HFFc6 (cell line): ENCODE data around the gene AP1S1. TPM values are rescaled to one million over a fixed set of nuclear protein-coding genes. Genes with fewer than 3 reads are reported as not detected.

ENCODE experiments used
- DNase-seq: peaks from one replicate; pipeline ENCODE4 v3.0.0-alpha.2; 2018
- H3K27ac Mint-ChIP-seq: 2 replicates; pipeline ENCODE4 v1.8.0; 2020; ENCODE audit warnings: mild to moderate bottlenecking, mixed read lengths
- H3K27me3 Mint-ChIP-seq: 2 replicates; pipeline ENCODE4 v1.8.0; 2021; ENCODE audit warnings: mild to moderate bottlenecking, moderate library complexity, mixed read lengths; ENCODE audit not compliant: insufficient read depth
- H3K36me3 Mint-ChIP-seq: 2 replicates; pipeline ENCODE4 v1.8.0; 2021; ENCODE audit warnings: low read depth, mixed read lengths
- H3K4me1 Mint-ChIP-seq: 2 replicates; pipeline ENCODE4 v1.8.0; 2020; ENCODE audit warnings: low read depth, mixed read lengths
- H3K4me3 Mint-ChIP-seq: 2 replicates; pipeline ENCODE4 v1.8.0; 2020; ENCODE audit warnings: mild to moderate bottlenecking, moderate library complexity, mixed read lengths
- H3K9me3 Mint-ChIP-seq: 2 replicates; pipeline ENCODE4 v1.8.0; 2020; ENCODE audit warnings: mild to moderate bottlenecking, mixed read lengths
- CTCF ChIP-seq: fragments of 200-600 bp; sonication (generic); IDR thresholded peaks from 2 replicates; pipeline ENCODE4 v1.5.0; 2021; ENCODE audit warnings: antibody characterized with exemption, mild to moderate bottlenecking
- total RNA-seq, 6 experiments: library from RNA; stranded (reverse); fragmentation: NEBNext Ultra II Directional; extraction: Animal tissue kit (Norgen Biotek cat#: 25700); gene quantifications; 2 replicates in 1 of 6; 3 replicates in 5 of 6; pipeline ENCODE4 v1.2.3, GENCODE V29; 2021

Gene AP1S1
- total RNA-seq, 6 experiments from 2014 or later: 154 to 176 (median 166) TPM

DNA sequence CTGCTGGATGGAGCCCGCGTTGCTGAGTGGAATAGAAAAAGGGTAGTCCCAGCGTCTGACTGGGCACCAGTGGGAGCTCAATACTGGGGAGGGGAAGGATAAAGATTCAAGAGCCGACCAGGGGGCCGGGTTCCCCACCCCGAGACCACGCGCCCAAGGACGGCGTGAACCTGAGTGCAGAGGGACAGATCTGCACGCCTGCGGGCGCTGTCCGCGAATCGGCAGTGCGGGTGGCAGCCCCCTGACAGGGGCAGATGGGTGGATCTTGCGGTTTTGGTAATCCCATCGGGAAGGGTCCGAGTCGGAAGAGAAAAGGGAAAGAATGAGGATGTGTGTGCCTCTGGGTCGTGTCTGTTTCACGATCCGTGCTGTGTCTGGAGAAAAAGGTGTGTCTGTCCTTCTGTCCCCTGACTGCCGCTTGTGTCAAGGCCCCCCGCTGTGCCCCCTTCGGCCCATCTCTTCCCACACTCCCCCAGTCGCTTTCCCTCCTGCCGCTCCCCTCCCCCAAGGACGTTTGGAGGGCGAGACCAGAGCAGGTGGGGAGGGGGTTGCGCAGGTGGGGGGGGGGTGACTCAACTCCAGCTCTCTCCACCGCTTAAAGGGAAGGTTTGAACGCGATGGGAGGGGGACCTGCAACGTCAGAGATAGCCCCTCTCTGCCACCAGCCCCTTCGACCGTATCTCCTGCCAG, 11.8 kb downstream of the AP1S1 start:
- peaks cover 40% of the 10 kb centered on the region for H3K27me3 Mint-ChIP-seq
- H3K9me3 Mint-ChIP-seq: no peaks in the 10 kb centered on the region

GRCh38 chr7:101166648-101166908, 12.3 kb downstream of the AP1S1 start:
- Mint-ChIP-seq H3K27me3 (peaks cover 45% of the 10 kb centered on the region), H3K4me3 (no peak overlapping the region), H3K27ac (no peak overlapping the region), H3K36me3 (peaks cover under 1% of the 10 kb centered on the region; the same call in 1 of the 2 replicates), H3K4me1 (peaks cover 58% of the 10 kb centered on the region), H3K9me3 (no peaks in the 10 kb centered on the region)
- no peak for TF ChIP-seq CTCF
- no peak for DNase-seq

More for the DNA sequence above, 11.8 kb downstream of the AP1S1 start:
- DNase-seq: no peak
- no peak for TF ChIP-seq CTCF
- H3K4me3 Mint-ChIP-seq: peak overlapping the region; percentile 89
- H3K27ac Mint-ChIP-seq: 0 out of 2 replicates have a peak overlapping the region, but pooled peaks have one; percentile 19
- H3K4me1 Mint-ChIP-seq: peaks cover 53% of the 10 kb centered on the region
- peaks cover 4% of the 10 kb centered on the region; the same call in 1 of the 2 replicates for H3K36me3 Mint-ChIP-seq

DNA sequence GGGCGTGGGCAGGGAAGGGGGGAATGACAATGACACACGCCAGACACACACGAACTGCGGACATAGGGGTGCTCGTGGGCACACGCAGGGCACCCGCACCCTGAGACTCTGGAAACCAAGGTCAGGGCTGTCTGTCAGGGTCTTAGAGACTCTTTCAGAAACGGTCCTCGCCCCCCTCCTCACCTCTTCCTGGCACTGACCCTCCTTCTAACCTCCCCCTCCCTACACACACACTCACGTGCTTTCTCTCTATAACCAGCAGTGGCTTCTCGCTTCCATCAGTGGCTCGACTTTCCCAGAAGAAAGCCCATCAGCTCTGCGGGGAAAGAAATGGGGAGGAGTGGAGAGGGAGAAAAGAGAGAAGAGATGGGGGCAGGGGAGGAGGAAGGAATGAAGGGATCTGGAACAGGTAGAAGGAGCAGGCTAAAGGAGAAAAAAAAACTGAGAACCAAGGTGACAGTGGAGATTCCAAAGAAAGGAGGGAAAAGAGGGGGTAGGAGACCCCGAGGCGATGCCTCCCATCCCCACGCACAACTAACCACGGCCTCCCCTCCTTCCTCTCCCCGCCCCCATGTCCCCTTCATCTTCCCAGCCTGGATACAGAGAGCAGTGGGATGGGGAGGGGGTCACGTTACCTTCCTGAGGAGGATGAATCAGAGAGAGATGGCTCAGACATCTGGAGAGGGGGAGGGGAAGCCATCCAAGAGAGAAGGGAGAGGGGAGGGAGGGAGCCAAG, 12.8 kb downstream of the AP1S1 start:
- Mint-ChIP-seq H3K27ac (no peak overlapping the region), H3K4me1 (peaks cover 61% of the 10 kb centered on the region), H3K4me3 (no peak overlapping the region), H3K27me3 (peaks cover 49% of the 10 kb centered on the region), H3K9me3 (no peaks in the 10 kb centered on the region), H3K36me3 (no peaks in the 10 kb centered on the region)
- no peak for TF ChIP-seq CTCF
- no peak for DNase-seq

GRCh38 chr7:101167645-101168411, 13.6 kb downstream of the AP1S1 start:
- Mint-ChIP-seq H3K9me3 (no peaks in the 10 kb centered on the region), H3K4me1 (peaks cover 64% of the 10 kb centered on the region), H3K4me3 (no peak overlapping the region; the same call in 1 of the 2 replicates), H3K27ac (no peak overlapping the region), H3K36me3 (no peaks in the 10 kb centered on the region), H3K27me3 (peaks cover 52% of the 10 kb centered on the region)
- TF ChIP-seq CTCF: no peak
- DNase-seq: no peak

- Mint-ChIP-seq H3K9me3 (no peaks in the 10 kb centered on the region), H3K27ac (no peak overlapping the region), H3K4me3 (peak overlapping the region; percentile 75)
These were observed 14.3 kb downstream of the AP1S1 start for GRCh38 chr7:101168412-101169049.

More at GRCh38 chr7:101168412-101169049, 14.3 kb downstream of the AP1S1 start:
- DNase-seq: no peak
- H3K27me3 Mint-ChIP-seq: peaks cover 55% of the 10 kb centered on the region
- TF ChIP-seq CTCF: no peak
- peaks cover 71% of the 10 kb centered on the region for H3K4me1 Mint-ChIP-seq
- H3K36me3 Mint-ChIP-seq: no peaks in the 10 kb centered on the region
